IPS-11a (cell line): Measurements from ENCODE around the gene LARGE1.

Experiments
- H3K4me3 ChIP-seq: one replicate; pipeline ENCODE4 v1.5.1; 2013; ENCODE audit warnings: low read depth, low read length, control low read depth

Gene LARGE1

DNA sequence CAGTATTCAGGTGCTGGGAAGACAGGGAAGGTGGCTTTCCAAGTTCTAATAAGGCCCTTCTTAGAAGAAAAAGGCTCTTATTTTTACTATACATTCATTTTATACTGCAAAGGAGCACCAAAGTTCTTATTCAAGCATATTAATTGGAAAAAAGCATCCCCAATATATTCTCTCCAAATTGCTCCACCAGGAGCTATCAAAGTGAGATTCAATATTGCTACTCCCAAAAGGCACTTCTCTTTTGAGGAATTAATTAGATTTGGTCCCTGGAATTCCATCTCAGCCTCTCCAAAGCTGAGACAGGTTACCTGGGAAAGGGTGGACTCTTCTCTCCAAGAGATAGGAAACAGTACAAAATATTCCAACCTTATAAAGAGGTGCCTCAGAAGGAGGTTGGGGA, 134.1 kb downstream of the LARGE1 start:
- H3K4me3 ChIP-seq, result no peak overlapping the region

DNA sequence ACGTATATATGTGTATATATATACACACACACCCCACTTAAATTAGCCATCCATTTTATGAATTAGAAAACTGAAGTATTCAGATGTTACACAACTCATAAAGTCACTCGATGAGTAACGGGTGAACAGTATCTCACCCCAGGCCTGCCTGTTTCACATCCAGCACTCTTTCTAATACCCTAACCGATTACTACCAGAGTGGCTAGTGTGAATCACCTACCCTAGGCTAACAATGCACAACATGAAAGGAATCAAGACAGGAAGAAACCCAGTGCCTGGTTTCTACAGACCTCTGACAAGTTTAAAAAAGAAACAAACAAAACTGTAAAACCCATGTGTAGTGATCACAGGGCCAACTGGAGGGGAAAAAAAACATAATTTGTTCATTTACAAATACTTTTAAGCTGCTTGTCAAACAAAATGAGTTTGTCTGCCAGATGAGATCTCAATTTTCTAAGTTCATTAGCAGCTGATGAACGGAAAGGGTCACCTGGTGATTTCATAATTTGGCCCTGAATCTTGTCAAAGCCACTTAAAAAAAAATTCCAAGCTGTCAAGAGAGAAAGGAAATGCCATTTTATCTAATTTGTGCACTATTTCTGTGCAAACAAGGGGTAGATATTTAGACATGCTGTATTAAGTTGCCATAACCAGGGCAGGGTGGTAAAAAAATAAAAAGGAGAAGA, 134.8 kb downstream of the LARGE1 start:
- H3K4me3 ChIP-seq, result no peak overlapping the region

DNA sequence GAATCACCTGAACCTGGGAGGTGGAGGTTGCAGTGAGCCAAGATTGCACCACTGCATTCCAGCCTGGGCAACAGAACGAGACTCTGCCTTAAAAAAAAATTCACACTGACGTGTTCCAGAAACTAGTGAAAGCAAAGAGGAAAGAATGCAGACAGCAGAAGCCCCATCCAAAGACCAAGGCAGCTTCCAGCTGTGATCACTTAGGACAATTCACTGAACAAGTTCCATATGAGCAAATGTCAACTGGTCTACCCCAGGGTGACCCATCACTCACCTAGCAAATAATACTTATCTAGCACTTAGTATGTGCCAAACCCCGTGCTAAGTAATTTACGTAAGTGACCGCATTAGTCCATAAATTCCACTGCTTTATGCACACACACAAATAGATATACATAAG, 138.9 kb downstream of the LARGE1 start:
- H3K4me3 ChIP-seq, result no peak overlapping the region

DNA sequence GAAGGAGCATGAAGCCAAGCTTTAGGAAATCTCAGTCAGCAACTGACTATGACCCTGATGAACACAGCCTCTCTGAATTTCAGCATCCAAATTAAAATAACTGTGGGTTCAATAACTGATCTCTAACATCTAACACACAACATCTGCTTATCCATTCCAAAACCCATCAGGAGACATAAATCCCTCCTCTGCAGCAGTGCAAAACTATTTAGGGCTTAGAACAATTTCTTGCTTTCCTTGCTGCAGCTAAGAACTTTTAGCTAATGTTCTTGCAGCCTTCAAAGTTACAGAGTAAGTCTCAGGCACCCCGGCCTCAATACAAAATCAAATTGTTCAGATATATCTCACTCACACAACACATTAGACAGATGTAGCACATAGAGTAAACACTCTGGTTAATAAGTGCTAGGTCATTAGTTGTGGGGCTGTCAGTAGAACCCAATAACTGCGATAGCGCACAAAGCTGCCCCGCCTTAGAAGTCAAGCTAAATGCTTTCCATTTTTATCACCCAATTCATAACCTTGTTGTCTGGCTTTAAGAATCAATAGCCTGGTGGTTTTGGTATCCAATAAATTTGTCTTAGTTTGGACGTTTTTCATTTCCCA, 139.6 kb downstream of the LARGE1 start:
- H3K4me3 ChIP-seq, result no peak overlapping the region

DNA sequence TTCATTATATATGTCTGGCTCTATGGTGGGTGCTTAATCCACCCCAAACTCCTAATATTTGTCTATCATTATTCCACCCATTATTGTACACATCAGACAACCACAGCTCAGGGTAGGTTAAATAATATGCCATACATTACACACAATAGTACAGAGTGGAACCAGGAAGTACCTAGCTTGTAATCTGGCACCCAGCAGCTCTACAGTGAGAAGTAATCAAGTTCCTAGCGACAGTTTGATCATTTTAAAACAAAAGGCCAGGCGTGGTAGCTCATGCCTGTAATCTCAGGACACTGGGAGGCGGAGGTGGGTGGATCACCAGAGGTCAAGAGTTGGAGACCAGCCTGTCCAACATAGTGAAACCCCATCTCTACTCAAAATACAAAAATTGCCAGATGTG, 141.0 kb downstream of the LARGE1 start:
- H3K4me3 ChIP-seq, result no peak overlapping the region

DNA sequence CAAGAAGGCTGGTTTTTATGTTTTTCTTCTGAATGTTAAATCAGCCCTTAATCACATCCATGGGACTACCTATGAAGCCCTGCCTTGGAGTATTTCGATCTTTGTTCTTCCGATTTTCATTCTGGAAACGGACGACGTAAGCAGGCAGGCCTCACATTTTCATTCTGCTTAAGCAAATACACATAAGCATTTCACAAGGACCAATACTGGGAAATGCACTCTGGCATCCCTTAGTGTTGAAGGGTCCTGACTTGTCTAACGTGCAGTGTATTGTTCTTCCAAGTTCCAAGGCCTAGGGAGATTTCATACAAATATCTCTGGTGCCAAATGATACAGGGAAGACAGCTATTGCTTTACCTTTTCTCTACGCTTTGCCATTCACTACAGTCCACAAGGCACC, 143.8 kb downstream of the LARGE1 start:
- no peak overlapping the region for H3K4me3 ChIP-seq

DNA sequence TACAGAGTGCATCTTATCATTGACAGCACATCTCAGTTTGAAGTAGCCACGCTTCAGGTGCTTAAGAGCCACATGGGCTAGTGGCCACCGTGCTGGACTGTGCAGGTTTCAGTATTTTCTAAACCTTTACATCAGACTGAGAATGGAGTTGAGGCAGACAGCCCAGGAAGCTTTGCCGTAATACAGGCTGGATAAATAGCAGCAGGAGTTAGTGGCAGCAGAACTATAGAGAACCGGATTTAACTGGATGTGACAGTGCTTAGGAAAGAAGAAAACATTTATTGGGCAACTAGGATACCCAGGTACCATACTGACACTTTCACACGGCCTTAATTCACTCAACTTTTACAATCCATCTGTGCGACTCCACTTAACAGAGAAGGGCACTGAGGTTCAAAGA, 145.5 kb downstream of the LARGE1 start:
- H3K4me3 ChIP-seq, result no peak overlapping the region

DNA sequence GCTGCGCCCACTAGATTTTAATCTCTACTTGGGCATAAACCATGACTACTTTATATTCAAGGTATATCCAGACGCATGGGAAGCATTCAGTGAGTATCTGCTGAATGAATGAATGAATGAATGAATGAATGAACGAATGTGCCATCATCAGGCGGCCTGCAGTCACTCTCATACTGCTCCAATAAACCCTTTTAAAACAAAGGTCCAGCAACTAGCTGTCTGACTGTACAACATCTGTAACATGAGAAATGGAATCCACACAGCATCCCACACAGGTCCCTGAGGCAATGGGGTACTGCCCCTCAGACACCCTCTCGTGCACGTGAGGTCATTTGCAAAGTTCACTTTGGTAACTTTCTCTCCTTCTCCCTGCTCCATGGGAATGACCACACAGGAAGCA, 147.5 kb downstream of the LARGE1 start:
- H3K4me3 ChIP-seq, result no peak overlapping the region

DNA sequence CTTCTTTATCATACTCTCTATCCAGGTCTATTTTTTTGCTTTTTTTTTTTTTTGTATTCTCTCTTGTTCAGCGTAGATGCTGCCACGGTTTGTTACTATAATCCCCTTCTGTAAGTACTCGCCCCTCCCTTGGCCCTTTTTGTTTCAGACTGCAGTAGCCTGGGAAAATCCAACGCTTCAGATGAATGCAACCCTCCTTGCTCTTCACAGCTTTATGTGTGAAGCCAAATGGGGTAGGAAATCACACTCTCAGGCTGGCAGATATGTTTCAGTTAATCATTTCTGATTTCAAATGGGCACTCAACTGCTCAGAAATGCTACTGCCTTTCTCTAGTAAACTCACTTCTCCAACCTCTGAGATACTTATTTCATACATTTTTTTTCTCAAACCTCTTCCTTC, 149.1 kb downstream of the LARGE1 start:
- no peak overlapping the region for H3K4me3 ChIP-seq

DNA sequence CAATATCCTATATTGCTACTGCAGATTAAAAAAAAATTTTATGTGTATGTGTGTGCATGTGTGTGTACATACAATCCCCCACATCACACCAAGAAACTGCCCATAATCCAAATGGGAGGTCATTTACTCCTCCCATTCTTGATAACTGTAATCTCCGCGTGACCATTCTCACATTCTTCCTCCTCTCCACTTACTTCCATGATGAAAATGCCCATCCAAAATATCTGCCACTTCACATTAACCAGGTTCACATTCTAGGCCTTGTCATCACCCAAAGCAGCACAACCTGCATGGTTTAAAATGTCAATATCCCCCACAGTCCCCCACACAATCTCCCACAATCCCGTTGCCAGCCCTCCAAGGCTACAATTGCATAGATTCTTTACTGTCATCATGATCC, 149.6 kb downstream of the LARGE1 start:
- H3K4me3 ChIP-seq, result no peak overlapping the region

DNA sequence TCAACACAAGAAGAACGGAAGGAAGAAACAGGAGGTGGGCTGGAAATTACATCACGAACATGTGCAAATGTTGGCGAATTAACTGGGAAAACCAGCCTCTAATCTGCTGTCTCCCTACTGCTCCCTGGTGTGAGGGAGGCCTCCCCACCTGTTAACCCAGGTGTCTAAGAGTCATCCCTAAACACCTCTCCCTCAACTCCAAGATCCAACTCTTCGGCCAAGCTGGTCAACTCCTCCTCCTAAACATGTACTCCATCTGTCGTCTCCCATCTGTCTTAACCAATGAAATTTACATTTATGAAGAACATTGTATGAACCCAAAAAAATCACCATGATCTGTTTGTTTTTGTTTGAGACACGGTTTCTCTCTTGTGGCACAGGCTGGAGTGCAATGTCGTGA, 154.2 kb downstream of the LARGE1 start:
- no peak overlapping the region for H3K4me3 ChIP-seq

DNA sequence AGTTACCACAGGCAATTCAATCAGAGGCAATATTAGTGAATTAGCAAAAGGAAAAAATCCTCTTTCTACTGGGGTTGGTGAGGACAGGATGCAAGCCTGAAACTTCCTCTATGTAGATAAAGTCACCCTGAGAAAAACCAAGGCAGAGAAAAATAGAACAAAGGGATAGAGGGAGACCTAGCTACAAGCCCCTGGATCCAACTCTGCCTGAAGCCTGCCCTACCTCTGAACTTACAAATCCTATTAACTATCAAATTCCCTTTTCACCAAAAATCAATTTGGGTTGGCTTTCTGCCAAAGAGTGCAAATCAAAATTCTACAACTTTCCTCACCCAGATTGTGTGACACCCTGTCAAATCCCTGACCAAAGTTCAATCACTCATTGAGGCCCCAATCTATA, 161.3 kb downstream of the LARGE1 start:
- no peak overlapping the region for H3K4me3 ChIP-seq

DNA sequence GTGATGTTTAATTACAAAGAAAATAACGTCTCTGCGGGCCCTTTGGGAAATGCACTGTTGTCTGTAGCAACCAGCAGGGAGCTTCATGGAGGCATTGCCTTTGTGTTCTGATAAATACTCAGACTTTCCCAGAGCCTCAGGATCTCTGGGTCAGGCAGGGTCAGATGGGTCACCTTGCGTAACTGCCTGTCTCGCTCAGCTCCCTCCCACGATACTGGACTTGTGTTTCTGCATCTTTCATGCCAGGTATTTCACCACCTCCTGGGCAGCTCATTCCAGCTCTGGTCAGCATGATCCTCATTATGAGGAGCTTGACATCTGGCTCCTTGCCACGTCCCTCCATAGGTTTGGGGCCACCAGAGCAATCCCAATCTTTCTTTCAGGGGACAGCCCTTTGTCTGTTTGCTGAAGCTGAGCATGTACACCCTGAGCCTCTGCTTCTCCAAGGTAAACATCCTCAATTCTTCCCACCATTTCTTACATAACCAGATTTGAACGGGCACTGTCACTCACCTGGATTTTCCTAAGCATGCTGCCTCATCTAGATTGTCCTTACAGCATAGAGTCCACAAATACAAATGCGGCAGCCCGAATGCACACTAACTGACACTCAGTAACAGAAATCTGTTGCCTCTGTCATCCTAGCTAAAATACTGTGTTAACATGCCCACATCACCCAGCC, 162.3 kb downstream of the LARGE1 start:
- no peak overlapping the region for H3K4me3 ChIP-seq

DNA sequence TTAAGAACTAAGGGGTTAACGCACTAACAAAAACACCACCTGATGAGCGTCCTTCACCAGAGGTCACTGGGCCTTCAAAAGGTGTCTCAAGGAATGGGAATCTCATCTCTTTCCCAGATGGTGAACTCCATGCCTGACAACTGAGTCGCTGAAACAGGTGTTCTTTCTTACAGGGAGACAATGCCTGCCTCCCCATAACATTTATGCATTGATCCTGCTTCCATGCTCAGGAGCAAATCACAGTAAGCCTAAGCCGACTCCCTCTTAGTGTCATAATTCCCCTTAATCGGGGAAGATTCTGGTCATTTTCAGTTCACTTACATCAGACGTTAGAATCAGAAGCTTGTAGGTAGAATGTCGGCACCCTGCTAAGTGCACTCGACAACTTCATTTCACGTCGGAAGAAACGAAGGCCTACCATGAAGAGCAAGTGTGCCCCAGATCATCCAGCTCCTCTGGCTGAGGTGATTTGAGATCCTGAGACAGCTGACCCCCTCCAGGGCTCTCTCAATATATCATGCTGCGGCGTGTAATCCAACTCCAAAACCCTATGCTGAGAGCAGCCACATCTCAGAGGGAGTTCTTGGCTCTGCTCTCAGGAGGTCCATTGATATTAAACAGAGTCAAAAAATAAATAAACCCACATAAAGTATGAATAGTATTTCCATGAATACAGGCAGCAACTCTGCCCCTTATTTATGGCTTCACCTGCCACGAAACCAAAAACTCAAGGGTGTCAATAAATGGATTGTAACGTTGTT, 163.1 kb downstream of the LARGE1 start:
- H3K4me3 ChIP-seq, result no peak overlapping the region

DNA sequence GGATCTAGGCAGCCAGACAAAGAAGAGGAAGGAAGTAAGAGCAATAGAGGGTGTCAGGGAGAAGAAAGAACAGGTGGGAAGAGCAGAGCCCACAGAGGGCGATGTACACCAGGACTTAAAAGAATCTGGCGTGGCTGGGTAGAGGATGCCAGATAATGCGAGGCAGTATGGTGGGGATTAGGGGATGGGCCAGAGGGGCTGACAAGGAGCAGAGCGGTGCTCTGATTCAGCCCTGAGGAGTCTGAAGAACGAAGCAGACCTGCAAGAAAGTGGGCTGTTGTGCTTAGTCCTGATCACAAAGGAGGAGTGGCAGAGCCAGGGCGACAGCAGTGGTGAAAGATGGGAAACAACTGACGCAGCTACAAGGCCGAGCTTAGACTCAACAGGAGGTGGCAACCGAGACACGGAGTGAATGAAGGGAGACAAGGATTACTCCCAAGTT, 163.7 kb downstream of the LARGE1 start:
- H3K4me3 ChIP-seq, result no peak overlapping the region

DNA sequence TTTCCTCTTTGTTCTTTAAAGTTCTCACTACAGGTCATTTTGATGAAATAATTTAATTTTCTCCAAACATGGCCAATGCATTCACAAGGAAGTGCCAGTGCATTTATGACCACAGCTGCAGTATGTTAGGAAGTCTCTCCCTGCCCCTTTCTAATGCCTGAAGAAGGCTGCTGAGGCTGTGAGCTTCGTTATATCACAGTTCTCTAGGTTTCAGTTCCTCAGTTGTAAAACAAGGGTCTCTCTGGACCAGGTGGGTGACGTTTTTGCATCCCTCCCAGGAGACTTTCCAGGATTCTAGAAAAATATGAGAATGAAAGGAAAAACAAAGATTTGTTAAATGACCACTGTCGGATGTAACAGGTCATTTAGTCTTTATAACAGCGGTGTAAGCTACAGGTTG, 171.6 kb downstream of the LARGE1 start:
- no peak overlapping the region for H3K4me3 ChIP-seq

DNA sequence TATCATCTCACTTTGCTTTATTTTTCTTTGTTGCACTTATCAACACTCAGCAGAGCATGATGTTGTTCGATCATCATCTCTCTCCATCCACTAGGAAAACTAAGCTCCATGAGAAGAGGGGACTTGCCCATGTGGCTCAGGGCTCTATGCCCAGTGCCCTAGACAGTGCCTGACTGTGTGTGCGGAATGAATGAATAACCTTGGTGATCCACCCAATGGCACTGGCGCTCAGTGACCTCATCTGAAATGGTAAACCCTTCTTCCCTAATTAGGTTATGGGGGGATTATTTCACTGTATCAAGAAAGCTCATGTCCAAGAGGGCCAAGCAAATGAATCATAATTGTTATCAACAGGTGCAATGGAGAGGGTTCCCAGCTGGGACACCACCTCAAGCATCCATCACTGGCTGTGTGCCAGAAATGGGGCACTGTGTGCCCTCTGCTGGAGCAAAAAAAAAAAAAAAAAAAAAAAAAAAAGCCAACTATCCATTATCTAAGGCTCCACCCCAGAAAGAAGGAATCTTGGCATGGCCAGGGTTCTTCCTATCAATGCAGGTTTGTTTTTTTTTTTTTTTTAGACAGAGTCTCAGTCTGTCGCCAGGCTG, 172.6 kb downstream of the LARGE1 start:
- H3K4me3 ChIP-seq, result no peak overlapping the region

DNA sequence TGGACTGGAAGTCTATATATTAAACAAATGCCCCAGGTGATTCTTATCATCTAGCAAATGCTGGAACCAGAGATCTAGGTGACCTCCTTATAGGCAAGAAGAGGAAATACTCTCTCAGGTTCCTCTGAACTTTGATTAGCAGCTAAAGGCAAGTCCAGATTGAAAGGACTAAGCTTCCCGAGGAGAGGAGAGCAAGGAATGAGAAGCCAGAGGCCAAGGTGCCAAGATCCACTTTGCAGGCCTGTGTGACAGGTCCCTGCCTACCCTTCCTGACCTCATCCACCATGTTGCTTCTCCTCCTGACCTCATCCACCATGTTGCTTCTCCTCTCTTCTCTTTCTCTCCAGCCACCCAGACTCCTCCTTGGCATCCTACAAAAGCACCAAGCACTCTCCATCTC, 173.2 kb downstream of the LARGE1 start:
- no peak overlapping the region for H3K4me3 ChIP-seq

DNA sequence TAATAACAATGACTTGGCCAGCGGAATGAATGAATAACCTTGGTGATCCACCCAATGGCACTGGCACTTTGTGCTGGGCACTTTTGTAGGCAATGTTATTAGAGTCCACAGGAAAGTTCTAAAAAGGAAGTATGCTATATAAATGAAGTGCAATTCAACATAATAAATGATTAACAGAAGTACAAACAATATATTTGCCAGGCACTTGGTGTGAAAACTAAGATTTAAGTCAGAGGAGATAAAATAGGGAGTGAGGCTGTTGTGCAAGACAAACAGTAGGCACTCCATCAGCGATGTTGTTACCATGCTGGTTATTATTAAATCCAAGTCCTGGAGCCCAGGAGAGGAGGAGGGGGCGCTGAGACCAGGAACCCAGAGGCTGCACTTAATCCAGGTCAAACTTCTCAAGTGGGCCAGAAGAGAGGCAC, 173.8 kb downstream of the LARGE1 start:
- H3K4me3 ChIP-seq, result no peak overlapping the region

DNA sequence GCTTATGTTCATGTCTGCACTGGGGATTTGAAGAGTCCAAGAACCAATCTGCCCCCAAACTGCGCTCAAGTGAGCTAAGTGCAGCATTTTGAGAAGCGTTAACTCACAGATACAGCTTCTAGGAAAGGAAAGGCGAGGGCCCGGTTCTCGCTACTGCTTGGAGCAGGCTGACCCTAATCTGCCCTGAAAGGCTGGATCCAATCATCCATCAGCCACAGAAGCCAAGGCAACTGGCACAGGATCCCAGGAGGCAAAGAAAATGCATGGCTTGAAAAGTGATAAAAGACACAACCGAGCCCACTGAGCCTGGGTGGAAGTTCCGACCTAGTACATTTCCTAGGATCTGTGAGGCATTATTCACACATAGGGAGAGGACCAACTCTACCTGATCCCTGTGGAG, 174.8 kb downstream of the LARGE1 start:
- no peak overlapping the region for H3K4me3 ChIP-seq

DNA sequence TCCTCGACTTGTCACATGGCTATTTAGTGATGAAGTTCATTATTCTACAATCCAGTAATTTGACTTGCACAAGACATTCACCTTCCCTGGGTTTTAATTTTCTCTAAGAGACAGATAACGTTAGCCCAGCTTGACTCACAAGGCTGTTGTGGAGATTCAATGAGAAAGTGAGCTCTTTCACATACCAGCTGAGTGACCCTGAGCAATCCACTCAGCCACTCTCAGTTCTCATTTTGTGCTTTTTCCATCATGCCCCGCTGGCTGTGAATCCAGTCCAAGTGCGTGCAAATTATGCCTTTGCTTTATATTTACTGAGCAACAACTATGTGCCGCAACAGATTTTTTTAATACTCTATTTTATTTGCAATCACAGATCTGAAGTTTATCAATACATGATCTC, 176.5 kb downstream of the LARGE1 start:
- no peak overlapping the region for H3K4me3 ChIP-seq
